Kidney (tissue), 14 donors: Measurements from ENCODE around the gene WTAP. TPM values are rescaled to one million over a fixed set of nuclear protein-coding genes. Genes with fewer than 3 reads are reported as not detected.

Experiments
- DNase-seq, 5 donors: peaks; one replicate each; pipeline ENCODE4 v3.0.0-alpha.2; 2013 to 2020
- FAIRE-seq: peaks from 2 replicates; lab custom pipeline; 2012; peaks lifted over from hg19 to GRCh38; lab: Jason Lieb, UNC
- H3K27ac ChIP-seq, 2 donors: one replicate each; pipeline ENCODE4 v1.7.0; 2013; ENCODE audit warnings: low read depth in 2 of 2, low read length in 2 of 2, inconsistent platforms in 1 of 2
- H3K27me3 ChIP-seq: one replicate; pipeline ENCODE4 v1.7.1; 2013; ENCODE audit warnings: low read length, inconsistent platforms; ENCODE audit not compliant: control insufficient read depth, insufficient read depth
- H3K36me3 ChIP-seq, 3 donors: one replicate each; pipeline versions ENCODE4 v1.7.0 to v1.7.1; 2013; ENCODE audit warnings: low read length in 3 of 3, control low read depth in 1 of 3, inconsistent platforms in 1 of 3; ENCODE audit not compliant: insufficient read depth in 3 of 3, control insufficient read depth in 2 of 3
- H3K4me1 ChIP-seq, 3 donors: one replicate each; pipeline versions ENCODE4 v1.7.0 to v1.7.1; 2013; ENCODE audit warnings: low read length in 3 of 3, inconsistent platforms in 1 of 3, low read depth in 1 of 3; ENCODE audit not compliant: control insufficient read depth in 2 of 3, insufficient read depth in 2 of 3
- H3K4me3 ChIP-seq, 3 donors: one replicate each; pipeline versions ENCODE4 v1.7.0 to v1.8.1; 2013; ENCODE audit warnings: low read length in 3 of 3, control low read depth in 1 of 3, inconsistent platforms in 1 of 3
- H3K9ac ChIP-seq, 3 donors: one replicate each; pipeline versions ENCODE4 v1.7.0 to v1.7.1; 2013; ENCODE audit warnings: low read length in 3 of 3, control low read depth in 1 of 3, inconsistent platforms in 1 of 3
- H3K9me3 ChIP-seq, 3 donors: one replicate each; pipeline versions ENCODE4 v1.7.0 to v1.7.1; 2013; ENCODE audit warnings: low read length in 3 of 3, control low read depth in 1 of 3, inconsistent platforms in 1 of 3; ENCODE audit not compliant: control insufficient read depth in 2 of 3, insufficient read depth in 1 of 3
- CTCF ChIP-seq: IDR thresholded peaks from 3 replicates; pipeline ENCODE4 v1.5.1; 2012; ENCODE audit warnings: mild to moderate bottlenecking, moderate library complexity, borderline replicate concordance; ENCODE audit not compliant: insufficient read depth; ENCODE audit errors: extremely low read depth
- intact Hi-C: fragments of 100-400 bp; cut with DNase I; formaldehyde crosslinking; loops from one replicate; pipeline ENCODE4 v1.11.1; 2022
- polyA plus RNA-seq: library from polyadenylated mRNA; stranded (reverse); fragments of 350-450 nt; fragmentation: Illumina TruSeq; extraction: RNeasy Lipid Tissue Mini Kit (QIAGEN cat#74804); gene quantifications from one replicate; pipeline ENCODE4 v1.2.3, GENCODE V29; 2014; ENCODE audit warnings: low read depth, low replicate concordance; ENCODE audit not compliant: insufficient read depth
- total RNA-seq: library from RNA; stranded (reverse); fragmentation: NEBNext Ultra II Directional; extraction: Animal tissue kit (Norgen Biotek cat#: 25700); gene quantifications from one replicate; pipeline ENCODE4 v1.2.1, GENCODE V29; 2021
- donor health status: control.
- donor health status: control.
- donor health status: control.
- donor health status: control.
- donor health status: control.
- donor health status: DM: yes; HTN: yes; CAD: no.
- donor health status: Normal renal cell carcinoma (clear cell type).

WTAP gene
- total and polyA plus RNA-seq, 2 donors from 2014 or later = 63.5 to 108 TPM

DNA sequence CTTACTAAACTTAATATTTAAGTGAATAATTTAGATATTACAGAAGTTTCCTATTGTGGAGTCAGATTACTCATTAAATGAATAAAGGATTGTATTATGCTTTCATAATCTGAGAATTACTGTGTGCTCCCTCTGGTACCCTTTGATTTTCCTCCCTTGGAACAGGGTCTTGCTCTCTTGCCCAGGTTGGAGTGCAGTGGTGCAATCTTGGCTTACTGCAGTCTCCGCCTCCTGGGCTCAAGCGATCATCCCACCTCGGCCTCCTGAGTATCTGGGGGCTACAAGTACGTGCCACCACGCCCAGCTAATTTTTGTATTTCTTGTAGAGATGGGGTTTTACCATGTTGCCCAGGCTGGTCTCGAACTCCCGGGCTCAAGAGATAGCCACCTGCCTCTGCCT is 9.6 kb downstream of the WTAP start:
- Histone ChIP-seq H3K9ac (no peak overlapping the region), H3K4me3 (no peak overlapping the region), H3K27ac (no peak overlapping the region), H3K9me3 (no peaks in the 10 kb centered on the region), H3K36me3 (peaks cover 6 to 16% (median 13%) of the 10 kb centered on the region in 3 donors), H3K27me3 (no peaks in the 10 kb centered on the region), H3K4me1 (peaks cover 0 to 2% (median 0%) of the 10 kb centered on the region in 3 donors)
- DNase-seq (no peak), FAIRE-seq (no peak)
- intact Hi-C loops = loop anchor here (10.0 kb wide), 1 partner anchor 52 kb away; no protein-coding TSS in a partner anchor
- no peak for TF ChIP-seq CTCF

DNA sequence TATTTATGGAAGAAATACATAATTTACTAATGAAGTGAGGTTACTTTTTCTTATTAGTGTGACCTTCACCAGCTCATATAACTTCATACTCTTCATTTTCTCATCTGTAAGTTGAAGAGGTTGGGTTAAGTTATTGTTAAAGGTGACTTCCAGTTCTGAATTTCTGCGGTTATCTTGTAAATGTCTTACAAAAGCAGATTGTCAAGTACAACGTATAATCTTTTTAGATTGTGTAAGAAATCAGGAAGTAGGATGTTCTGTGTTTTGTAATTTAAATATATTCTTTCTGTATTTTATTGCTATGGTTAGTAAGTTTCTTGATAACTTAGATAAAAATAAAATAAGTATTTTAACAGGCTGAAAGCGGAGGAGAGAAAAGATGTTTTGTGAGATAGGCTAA is 12.0 kb downstream of the WTAP start:
- FAIRE-seq (no peak), DNase-seq (no peak)
- H3K9ac ChIP-seq = no peak overlapping the region
- intact Hi-C loops = loop anchor here (10.0 kb wide), 1 partner anchor 55 kb away; no protein-coding TSS in a partner anchor
- no peak overlapping the region for H3K27ac ChIP-seq
- no peaks in the 10 kb centered on the region for H3K27me3 ChIP-seq
- no peak for TF ChIP-seq CTCF
- H3K9me3 ChIP-seq = no peaks in the 10 kb centered on the region
- peaks cover 6 to 31% (median 23%) of the 10 kb centered on the region in 3 donors for H3K36me3 ChIP-seq
- peaks cover 0 to 2% (median 0%) of the 10 kb centered on the region in 3 donors for H3K4me1 ChIP-seq
- no peak overlapping the region for H3K4me3 ChIP-seq

GRCh38 chr6:159742165-159742564 is 14.9 kb downstream of the WTAP start:
- FAIRE-seq (no peak), DNase-seq (no peak)
- H3K9me3 ChIP-seq = no peaks in the 10 kb centered on the region
- intact Hi-C loops = no loop called here
- no peak overlapping the region for H3K9ac ChIP-seq
- no peaks in the 10 kb centered on the region for H3K27me3 ChIP-seq
- no peak for TF ChIP-seq CTCF
- H3K27ac ChIP-seq = no peak overlapping the region
- H3K36me3 ChIP-seq = peaks cover 15 to 50% (median 42%) of the 10 kb centered on the region in 3 donors
- H3K4me1 ChIP-seq = peaks cover 0 to 2% (median 0%) of the 10 kb centered on the region in 3 donors
- no peak overlapping the region for H3K4me3 ChIP-seq

DNA sequence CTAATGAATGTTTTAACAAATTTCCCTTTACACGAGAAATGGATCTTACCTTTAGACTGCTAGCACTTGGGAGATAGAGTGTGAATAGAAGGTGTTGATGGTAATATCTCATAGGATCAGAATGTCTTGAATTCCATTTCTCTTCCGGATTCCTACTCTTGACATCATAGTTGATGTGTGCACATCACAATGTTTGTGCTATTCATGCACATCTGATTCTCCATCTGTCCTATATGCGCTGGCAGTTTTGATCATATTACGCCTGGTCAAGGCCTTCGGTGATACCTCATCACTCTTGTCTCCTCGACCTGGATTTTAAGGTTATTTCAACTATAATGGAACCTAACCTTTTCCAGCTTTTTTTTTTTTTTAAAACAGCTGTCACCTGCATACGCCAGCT is 17.8 kb downstream of the WTAP start:
- intact Hi-C loops = no loop called here
- Histone ChIP-seq H3K4me3 (no peak overlapping the region), H3K4me1 (no peaks in the 10 kb centered on the region), H3K36me3 (peaks cover 12 to 58% (median 45%) of the 10 kb centered on the region in 3 donors), H3K27me3 (no peaks in the 10 kb centered on the region), H3K27ac (no peak overlapping the region), H3K9ac (no peak overlapping the region), H3K9me3 (no peaks in the 10 kb centered on the region)
- DNase-seq (no peak), FAIRE-seq (no peak)
- TF ChIP-seq CTCF = no peak
